PC-9 (cell line): ENCODE results near the gene PPP1R13L. TPM values are rescaled to one million over a fixed set of nuclear protein-coding genes. Genes with fewer than 3 reads are reported as not detected.

Source experiments
- BruUV-seq: library from RNA; stranded (reverse); fragments of 400-500 nt; replicated peaks from 2 replicates; lab custom pipeline; 2021; lab: Mats Ljungman, UMichigan
- CTCF ChIA-PET: fragments of 300-600 bp; sonication (Branson Sonifier 250); formaldehyde crosslinking; loops from one replicate; lab custom pipeline; 2022; ENCODE audit warnings: antibody characterized with exemption; lab: Charles Lee
- POLR2A ChIA-PET: fragments of 300-600 bp; sonication (Branson Sonifier 250); formaldehyde crosslinking; loops from one replicate; lab custom pipeline; 2022; ENCODE audit warnings: antibody characterized with exemption; ENCODE audit not compliant: unreplicated experiment; lab: Charles Lee
- DNase-seq, 2 experiments: peaks; one replicate each; pipeline versions ENCODE4 v3.0.0 to v3.0.0-alpha.2; 2015 to 2022; ENCODE audit warnings: mixed read lengths in 1 of 2
- H2AFZ ChIP-seq: fragments of 200-600 bp; sonication (generic); 2 replicates; pipeline ENCODE4 v1.8.1; 2017; ENCODE audit warnings: antibody characterized with exemption
- H3F3A ChIP-seq: fragments of 200-600 bp; sonication (generic); 2 replicates; pipeline ENCODE4 v1.8.1; 2017; ENCODE audit warnings: antibody characterized with exemption, mild to moderate bottlenecking, low read depth; ENCODE audit not compliant: insufficient read depth
- H3K27ac ChIP-seq: fragments of 200-600 bp; sonication (generic); 2 replicates; pipeline ENCODE4 v1.6.1; 2016; ENCODE audit warnings: mixed run types
- H3K27me3 ChIP-seq: fragments of 200-600 bp; sonication (generic); 2 replicates; pipeline ENCODE4 v1.6.1; 2016; ENCODE audit warnings: low read depth, mixed run types; ENCODE audit not compliant: insufficient read depth
- H3K36me3 ChIP-seq: fragments of 200-600 bp; sonication (generic); 2 replicates; pipeline ENCODE4 v1.6.1; 2016; ENCODE audit warnings: low read depth, mixed run types
- H3K4me1 ChIP-seq: fragments of 200-600 bp; sonication (generic); replicated peaks from 2 replicates; pipeline ENCODE4 v1.6.1; 2016; ENCODE audit warnings: mixed run types; ENCODE audit not compliant: insufficient read depth
- H3K4me2 ChIP-seq: fragments of 200-600 bp; sonication (generic); 2 replicates; pipeline ENCODE4 v1.6.1; 2017; ENCODE audit warnings: mixed run types
- H3K4me3 ChIP-seq: fragments of 200-600 bp; sonication (generic); 2 replicates; pipeline ENCODE4 v1.6.1; 2016; ENCODE audit warnings: mixed run types
- H3K79me2 ChIP-seq: fragments of 200-600 bp; sonication (generic); 2 replicates; pipeline ENCODE4 v1.6.1; 2017; ENCODE audit warnings: low read depth, mixed run types
- H3K9me2 ChIP-seq: fragments of 200-600 bp; sonication (generic); 2 replicates; pipeline ENCODE4 v1.8.1; 2017; ENCODE audit warnings: mild to moderate bottlenecking; ENCODE audit not compliant: insufficient read depth
- H3K9me3 ChIP-seq: fragments of 200-600 bp; sonication (generic); 2 replicates; pipeline ENCODE4 v1.8.1; 2016; ENCODE audit warnings: low read depth; ENCODE audit not compliant: insufficient read depth
- H4K20me1 ChIP-seq: fragments of 200-600 bp; sonication (generic); 2 replicates; pipeline ENCODE4 v1.8.1; 2017; ENCODE audit not compliant: insufficient read depth
- CTCF ChIP-seq: fragments of 200-600 bp; sonication (generic); conservative IDR thresholded peaks from 2 replicates; pipeline ENCODE4 v1.6.1; 2017; ENCODE audit warnings: mixed run types, antibody characterized with exemption, mild to moderate bottlenecking, moderate library complexity
- EZH2 ChIP-seq: fragments of 200-600 bp; sonication (generic); IDR thresholded peaks from 2 replicates; pipeline ENCODE4 v1.8.0; 2017; ENCODE audit warnings: antibody characterized with exemption, low read depth
- intact Hi-C: fragments of 100-400 bp; cut with micrococcal nuclease; formaldehyde crosslinking; loops from one replicate; pipeline ENCODE4 v1.10.0; 2022; ENCODE audit not compliant: unreplicated experiment
- total RNA-seq: library from RNA; stranded (reverse); gene quantifications from 2 replicates; pipeline ENCODE4 v1.2.3, GENCODE V29; 2021

The PPP1R13L gene
- total RNA-seq, 1 experiment from 2014 or later: 121 TPM

DNA sequence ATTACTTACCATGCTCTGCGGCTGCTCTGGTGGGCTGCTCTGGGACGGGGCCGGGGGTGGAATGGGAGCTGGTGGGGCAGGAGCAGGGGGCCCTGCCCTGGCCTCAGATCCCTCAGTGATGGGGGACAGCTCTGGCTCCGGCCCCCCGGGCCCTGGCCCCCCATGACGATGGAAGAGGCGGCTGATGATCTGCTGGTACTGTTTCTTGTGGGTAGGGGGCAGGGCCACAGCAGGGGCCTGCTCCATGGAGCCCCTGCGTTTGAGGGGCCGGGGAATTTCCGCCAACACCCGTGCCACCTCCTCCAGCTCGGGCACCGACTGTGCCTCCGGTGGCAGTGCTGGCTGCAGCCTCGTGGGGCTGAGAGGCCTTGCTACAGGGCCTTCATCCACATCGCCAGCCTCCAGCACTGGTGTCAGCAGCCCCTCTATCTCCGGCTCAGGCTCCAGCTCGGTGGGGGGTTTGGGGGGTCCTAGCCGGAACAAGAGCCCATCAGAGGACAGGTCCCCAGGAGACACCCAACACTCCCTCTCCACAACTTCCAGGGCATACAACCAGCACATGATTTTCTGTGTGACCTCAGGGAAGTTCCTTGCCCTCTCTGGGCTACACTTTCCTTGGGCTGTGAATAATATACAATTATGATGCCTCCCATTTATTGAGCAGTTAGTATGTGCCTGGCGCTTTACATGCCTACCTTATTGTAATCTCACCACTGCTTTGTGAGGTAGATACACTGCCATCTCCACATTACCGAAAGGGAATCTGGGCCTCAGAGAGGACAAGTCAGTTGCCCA lies 12.8 kb downstream of the PPP1R13L start:
- BruUV-seq: no TSS peak
- H3K4me1 ChIP-seq: no peaks in the 10 kb centered on the region
- intact Hi-C loops: no loop called here
- POLR2A ChIA-PET: interaction anchor here (0.5 kb wide), 1 partner anchor 215 kb away, joined by 7 read pairs; no protein-coding TSS in a partner anchor
- H3K9me3 ChIP-seq: no peaks in the 10 kb centered on the region
- no peak overlapping the region for H3K4me3 ChIP-seq
- no peak overlapping the region for H2AFZ ChIP-seq
- no peak overlapping the region for H3K4me2 ChIP-seq
- CTCF ChIA-PET: no interaction called here
- no peak overlapping the region for H3K27ac ChIP-seq
- no peaks in the 10 kb centered on the region for H3K79me2 ChIP-seq
- H3K36me3 ChIP-seq: peaks cover 5% of the 10 kb centered on the region; the same call in 1 of the 2 replicates
- H4K20me1 ChIP-seq: no peaks in the 10 kb centered on the region; the same call in 1 of the 2 replicates
- H3F3A ChIP-seq: peaks cover 43% of the 10 kb centered on the region; the same call in 1 of the 2 replicates
- no peak for TF ChIP-seq CTCF
- no peak for TF ChIP-seq EZH2
- no peaks in the 10 kb centered on the region for H3K9me2 ChIP-seq
- H3K27me3 ChIP-seq: no peaks in the 10 kb centered on the region
- no peak for DNase-seq

- ChIA-PET POLR2A (interaction anchor here (0.5 kb wide), 1 partner anchor 214 kb away, joined by 7 read pairs; no protein-coding TSS in a partner anchor), CTCF (no interaction called here)
- no peak for DNase-seq
- no TSS peak for BruUV-seq
- Histone ChIP-seq H3K27ac (no peak overlapping the region), H3F3A (peaks cover 46% of the 10 kb centered on the region; the same call in 1 of the 2 replicates), H3K4me3 (no peak overlapping the region), H2AFZ (no peak overlapping the region), H3K4me1 (no peaks in the 10 kb centered on the region), H3K27me3 (no peaks in the 10 kb centered on the region), H3K4me2 (no peak overlapping the region), H3K36me3 (peaks cover 5% of the 10 kb centered on the region; the same call in 1 of the 2 replicates), H3K9me3 (no peaks in the 10 kb centered on the region), H3K9me2 (no peaks in the 10 kb centered on the region), H4K20me1 (no peaks in the 10 kb centered on the region; the same call in 1 of the 2 replicates), H3K79me2 (no peaks in the 10 kb centered on the region)
- TF ChIP-seq EZH2 (no peak), CTCF (no peak)
- intact Hi-C loops: no loop called here
Observed at GRCh38 chr19:45391346-45391745, 13.5 kb downstream of the PPP1R13L start.

- Histone ChIP-seq H3K4me1 (no peaks in the 10 kb centered on the region), H3K9me3 (no peaks in the 10 kb centered on the region), H3K79me2 (no peaks in the 10 kb centered on the region), H3F3A (peaks cover 34% of the 10 kb centered on the region; the same call in 1 of the 2 replicates), H3K4me3 (no peak overlapping the region), H2AFZ (no peak overlapping the region), H3K36me3 (no peaks in the 10 kb centered on the region), H3K4me2 (no peak overlapping the region), H3K27me3 (no peaks in the 10 kb centered on the region), H3K9me2 (no peaks in the 10 kb centered on the region), H3K27ac (no peak overlapping the region), H4K20me1 (no peaks in the 10 kb centered on the region; the same call in 1 of the 2 replicates)
- intact Hi-C loops: no loop called here
- ChIA-PET POLR2A (no interaction called here), CTCF (no interaction called here)
- DNase-seq: no peak
- TF ChIP-seq EZH2 (no peak), CTCF (no peak)
- BruUV-seq: no TSS peak
Observed at GRCh38 chr19:45385392-45386221, 19.3 kb downstream of the PPP1R13L start.
